ENCODE measurements around the gene KRTAP2-2.

KRTAP2-2 gene

DNA sequence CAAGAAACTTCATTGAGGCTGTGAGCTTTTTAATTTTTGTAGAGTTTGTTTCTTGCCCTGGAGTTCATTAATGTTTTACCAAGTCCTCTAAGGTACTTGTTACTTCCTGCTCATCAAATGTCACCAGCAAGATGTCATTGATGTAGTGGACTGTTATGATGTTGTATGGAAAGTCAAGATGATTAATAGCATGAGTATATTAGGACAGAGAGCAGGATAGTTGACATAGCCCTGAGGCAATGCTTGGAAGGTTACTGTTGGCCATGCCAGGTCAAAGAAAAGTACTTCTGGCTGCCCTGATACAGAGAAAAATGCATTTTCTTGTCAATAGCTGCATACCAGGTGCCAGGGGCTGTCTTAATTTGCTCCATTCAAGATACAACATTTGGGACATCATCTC, 34.7 kb downstream of the KRTAP2-2 start:
- DNase-seq (ENCODE audit: low read depth), result no peak

DNA sequence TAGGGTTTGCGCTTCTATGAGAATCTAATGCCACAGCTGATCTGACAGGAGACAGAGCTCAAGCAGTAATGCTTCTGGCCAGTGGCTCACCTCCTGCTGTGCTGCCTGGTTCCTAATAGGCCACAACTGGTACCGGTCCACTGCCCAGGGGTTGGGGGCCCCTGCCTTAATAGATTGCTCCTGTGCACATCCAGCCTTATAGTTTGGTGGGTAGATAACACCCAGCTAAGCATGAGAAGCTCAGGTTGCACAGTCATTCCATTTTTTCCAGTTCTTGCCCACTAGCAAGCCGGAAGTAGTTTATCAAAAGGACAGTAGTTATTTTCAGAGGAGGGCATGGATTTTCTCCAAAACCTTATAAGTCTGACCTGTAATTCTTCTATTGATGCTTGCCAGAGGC, 35.6 kb downstream of the KRTAP2-2 start:
- DNase-seq (ENCODE audit: low read depth), result no peak

DNA sequence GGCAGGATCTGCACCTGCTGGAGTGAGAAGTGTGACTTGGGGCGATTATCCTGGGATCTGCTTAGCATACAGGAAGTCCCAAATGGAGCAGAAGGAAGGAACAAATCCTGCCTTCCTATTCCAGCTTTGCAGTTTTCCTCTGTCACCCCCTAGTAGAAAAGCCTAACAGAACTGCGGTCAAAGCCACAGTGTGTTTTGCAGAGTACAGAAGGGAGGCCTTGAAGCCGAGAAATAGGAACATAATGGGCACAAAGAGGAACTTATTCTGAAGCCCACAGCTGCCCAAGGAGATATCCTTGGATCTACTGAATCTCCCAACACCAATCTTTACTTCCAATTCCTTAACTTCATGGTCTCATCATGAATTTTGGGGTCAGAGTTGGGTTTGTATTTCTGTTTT, 36.5 kb downstream of the KRTAP2-2 start:
- no peak for DNase-seq (ENCODE audit: low read depth)

DNA sequence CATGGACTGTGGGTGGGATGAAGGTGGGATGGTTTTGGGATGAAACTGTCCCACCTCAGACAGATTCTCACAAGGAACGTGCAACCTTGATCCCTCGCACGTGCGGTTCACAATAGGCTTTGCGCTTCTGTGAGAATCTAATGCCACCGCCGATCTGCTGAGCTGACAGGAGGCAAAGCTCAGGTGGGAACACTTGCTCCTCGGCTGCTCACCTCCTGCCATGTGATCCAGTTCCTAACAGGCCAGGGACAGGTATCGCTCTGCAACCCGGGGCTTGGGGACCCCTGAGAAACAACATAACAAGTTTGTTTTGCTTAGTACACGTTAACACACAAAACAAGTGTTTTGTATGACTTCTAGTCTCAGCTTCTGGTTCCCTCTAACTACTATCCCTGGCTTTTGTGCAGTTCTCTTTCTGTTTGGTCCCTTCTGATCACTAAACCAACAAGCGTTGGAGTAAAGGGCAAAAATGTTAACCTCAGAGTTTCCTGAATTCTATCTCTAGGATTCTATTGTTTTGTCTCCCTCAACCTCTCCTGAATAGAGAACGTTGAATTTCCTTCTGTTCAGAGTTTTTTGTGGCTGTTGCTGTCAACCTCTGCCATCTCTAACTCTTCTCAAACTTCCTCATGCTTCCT, 38.3 kb downstream of the KRTAP2-2 start:
- no peak for DNase-seq (ENCODE audit: low read depth)

DNA sequence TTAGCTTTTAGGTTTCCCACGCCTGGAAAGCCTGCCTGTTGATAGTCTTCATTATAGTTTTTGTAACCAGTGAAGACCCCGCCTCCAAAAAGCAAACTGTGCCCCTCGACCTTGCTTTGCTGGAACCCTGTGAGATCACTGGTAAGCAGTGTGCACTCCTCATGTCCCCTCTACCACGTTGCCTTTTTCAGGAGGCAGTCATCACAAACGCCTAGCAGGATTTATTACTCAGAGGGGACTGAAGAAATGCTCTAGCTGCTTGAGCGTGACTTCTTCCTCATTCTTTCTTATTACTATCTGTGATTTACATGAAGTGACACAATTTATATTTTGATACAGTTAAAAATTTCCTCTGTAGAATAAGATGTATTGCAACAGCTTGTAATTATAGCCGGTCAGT, 39.6 kb downstream of the KRTAP2-2 start:
- DNase-seq (ENCODE audit: low read depth), result no peak

DNA sequence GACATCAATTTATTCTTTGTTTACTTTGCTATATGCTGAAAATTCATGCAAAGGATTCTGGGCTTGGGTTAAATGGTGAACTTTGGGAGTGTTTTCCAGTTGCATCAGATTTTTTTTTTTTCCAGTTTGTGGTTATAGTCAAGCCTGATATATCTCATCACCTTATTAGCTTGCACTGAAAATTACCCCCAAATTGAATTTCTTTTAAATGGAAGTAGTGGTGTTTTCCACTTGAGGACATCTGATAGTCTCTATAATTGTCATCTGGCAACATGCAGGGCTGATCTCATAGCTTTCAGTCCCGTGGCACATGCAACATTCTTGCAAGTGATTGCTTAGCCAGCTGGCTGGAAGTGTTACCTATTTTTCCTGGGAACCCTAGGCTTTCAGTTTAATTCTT, 41.4 kb downstream of the KRTAP2-2 start:
- DNase-seq (ENCODE audit: low read depth), result peak; percentile 72

DNA sequence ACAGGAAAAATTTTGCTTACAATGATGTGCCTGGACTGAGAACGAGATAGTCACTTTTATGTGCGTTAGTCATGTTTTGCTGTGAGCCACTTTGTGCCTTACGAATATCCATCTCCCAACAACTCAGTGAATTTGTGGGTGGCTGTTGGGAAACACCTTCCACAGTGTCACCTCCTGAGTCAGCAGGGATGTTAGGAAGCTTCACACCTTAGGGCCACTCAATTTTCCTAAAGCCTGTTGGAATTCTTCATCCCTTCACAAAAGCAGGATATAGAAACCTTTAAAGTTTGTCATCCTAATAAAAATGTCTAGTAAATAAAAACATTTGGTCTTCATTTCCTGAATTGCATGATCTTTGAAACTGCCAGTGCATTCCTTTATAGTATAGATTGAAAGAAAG, 41.8 kb downstream of the KRTAP2-2 start:
- no peak for DNase-seq (ENCODE audit: low read depth)

DNA sequence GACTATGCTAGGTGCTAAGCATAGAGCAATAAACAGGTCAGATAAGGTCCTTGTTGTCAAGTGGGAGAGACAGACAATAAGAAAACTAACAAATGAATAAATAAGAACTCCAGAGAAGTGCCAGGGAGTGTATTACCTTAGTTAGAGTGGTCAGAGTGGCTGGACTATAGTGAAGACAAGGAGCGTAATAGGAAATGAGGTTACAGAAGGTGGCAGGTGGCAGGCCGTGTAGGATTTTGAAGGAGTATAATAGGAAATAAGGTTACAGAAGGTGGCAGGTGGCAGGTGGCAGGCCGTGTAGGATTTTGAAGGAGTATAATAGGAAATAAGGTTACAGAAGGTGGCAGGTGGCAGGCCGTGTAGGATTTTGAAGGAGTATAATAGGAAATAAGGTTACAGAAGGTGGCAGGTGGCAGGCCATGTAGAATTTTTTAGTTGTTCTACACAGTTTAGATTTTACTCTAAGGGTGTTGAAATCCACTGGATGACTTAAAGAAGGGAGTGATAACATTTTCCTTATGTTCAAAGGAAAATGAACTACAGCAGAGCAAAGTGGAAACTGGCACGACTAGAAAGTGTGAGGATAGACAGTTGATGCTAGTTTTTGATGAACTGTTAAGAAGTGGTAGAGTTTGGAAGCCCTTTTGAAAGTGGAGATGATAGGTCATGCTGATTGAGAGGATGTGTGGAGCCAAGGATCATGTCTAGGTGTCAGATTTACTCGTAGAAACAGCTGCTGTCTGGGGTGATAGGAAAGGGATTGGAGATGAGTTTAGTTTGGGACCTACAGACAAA, 42.5 kb downstream of the KRTAP2-2 start:
- no peak for DNase-seq (ENCODE audit: low read depth)

DNA sequence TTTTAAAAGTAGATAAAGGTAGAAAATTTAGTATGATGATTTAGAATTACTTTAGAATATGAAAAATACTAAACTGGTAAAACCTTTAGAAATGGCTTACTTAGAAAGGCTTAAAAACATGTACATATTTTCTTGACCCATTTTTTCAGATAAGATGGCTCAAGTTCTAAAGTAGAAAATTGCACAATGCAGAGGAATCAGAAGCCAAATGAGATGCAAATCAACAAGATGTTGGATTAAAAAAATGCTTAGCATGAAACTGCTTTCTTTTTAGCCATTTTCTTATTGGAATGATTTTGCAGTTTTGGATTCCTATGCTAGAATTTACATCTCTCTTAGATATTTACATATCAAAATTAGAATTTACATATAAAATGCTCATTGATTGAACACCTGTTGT, 44.6 kb downstream of the KRTAP2-2 start:
- DNase-seq (ENCODE audit: low read depth), result peak; percentile 33

DNA sequence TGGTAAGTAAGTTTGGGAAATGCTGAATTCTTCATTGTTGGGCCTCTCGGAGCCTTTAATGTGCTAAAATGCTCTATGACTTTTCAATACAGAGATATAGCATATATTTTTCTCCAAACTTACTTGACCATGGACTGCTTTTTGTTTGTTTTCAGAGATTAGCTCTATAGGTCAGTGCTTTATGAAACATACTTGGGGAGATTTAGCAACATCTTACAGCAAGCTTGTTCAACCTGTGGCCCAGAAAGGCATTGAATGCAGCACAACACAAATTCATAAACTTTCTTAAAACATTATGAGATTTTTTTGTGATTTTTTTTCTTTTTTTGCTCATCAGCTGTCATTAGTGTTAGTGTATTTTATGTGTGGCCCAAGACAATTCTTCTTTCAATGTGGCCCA, 45.1 kb downstream of the KRTAP2-2 start:
- no peak for DNase-seq (ENCODE audit: low read depth)

DNA sequence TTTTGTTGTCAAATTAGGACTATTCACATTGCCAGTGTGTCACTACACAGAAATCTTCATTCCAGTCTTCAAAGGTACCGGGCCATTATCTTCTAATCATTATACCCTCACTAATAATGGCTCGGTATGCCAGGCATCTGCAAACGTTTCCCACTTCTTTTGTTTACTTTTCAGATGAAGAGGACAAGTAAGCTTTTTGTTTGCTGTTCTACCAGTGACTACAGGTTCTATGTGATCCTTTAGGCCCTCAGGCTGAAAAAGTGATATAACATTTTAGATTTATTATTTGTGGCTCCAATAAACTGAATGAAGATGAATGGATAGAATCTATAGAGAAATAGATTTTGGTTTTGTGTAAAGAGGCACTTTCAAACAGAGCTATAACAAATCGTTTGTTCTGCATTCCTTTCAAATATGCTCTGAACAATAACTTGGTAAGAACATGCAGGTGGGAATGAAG, 45.7 kb downstream of the KRTAP2-2 start:
- no peak for DNase-seq (ENCODE audit: low read depth)

DNA sequence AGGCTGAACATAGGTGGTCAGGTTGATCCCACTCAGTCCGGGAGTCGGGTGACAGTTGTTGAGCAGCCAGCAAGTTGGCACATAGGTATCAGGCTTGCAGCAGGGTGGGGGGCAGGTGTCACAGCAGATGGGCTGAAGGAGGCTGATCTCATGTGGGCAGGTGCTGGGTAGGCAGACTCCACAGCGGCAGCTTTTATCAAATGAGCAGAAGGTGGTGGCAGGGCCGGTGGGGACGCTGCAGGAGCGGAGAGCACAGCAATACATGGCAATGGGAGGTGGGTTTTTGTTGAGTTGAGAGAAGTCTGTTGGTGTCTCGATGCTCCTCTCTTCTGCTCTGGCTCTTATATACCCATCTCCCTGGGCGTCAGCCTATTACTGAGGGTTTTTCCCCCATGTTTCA, 46.2 kb downstream of the KRTAP2-2 start, which contains the start of gene KRTAP3-1:
KRTAP3-1 (minus strand) TSS at position 318 of the 400 bp plus-strand sequence; CDS start at position 264, 54 bp downstream.
- no peak for DNase-seq (ENCODE audit: low read depth)

Data from fibroblast of gingiva (primary cell).